Keratinocyte (primary cell): ENCODE results near the gene RAB40A.

Experiments used
- EZH2 ChIP-seq: IDR thresholded peaks from one replicate; pipeline ENCODE4 v1.6.1; 2012; ENCODE audit warnings: inconsistent platforms, mild to moderate bottlenecking, low read length, moderate library complexity
- TF ChIP-seq, protein P1 (sequence below), 3 experiments: IDR thresholded peaks in 1 of 3; conservative IDR thresholded peaks in 1 of 3; optimal IDR thresholded peaks in 1 of 3; 2 replicates in 2 of 3; 3 replicates in 1 of 3; pipeline versions ENCODE3 to v1.5.1; 2011; ENCODE audit warnings: low read length in 3 of 3, mild to moderate bottlenecking in 3 of 3, moderate library complexity in 2 of 3, control low read depth in 1 of 3, inconsistent platforms in 1 of 3; ENCODE audit not compliant: insufficient read depth in 2 of 3; ENCODE audit errors: extremely low read depth in 1 of 3

DNA sequence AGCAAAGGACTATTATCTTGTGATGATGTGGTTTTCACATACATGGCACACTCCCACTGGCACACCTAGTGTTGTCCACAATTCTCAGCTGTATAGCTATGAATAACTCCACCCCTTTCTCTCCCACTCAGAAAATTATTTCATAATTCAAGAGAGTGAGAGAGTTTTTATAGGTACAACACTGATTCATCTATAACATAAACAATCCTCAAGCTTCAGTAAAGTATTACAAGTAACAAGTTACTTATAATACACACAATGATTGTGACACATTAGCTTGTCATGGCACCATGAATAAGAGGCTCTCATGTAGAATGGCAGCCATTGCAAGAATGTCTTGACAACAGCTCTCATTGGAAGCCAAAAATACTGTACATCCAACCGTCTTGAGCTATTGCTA, 43.9 kb downstream of the RAB40A start:
- TF ChIP-seq EZH2: no peak
- TF ChIP-seq, protein P1, sequence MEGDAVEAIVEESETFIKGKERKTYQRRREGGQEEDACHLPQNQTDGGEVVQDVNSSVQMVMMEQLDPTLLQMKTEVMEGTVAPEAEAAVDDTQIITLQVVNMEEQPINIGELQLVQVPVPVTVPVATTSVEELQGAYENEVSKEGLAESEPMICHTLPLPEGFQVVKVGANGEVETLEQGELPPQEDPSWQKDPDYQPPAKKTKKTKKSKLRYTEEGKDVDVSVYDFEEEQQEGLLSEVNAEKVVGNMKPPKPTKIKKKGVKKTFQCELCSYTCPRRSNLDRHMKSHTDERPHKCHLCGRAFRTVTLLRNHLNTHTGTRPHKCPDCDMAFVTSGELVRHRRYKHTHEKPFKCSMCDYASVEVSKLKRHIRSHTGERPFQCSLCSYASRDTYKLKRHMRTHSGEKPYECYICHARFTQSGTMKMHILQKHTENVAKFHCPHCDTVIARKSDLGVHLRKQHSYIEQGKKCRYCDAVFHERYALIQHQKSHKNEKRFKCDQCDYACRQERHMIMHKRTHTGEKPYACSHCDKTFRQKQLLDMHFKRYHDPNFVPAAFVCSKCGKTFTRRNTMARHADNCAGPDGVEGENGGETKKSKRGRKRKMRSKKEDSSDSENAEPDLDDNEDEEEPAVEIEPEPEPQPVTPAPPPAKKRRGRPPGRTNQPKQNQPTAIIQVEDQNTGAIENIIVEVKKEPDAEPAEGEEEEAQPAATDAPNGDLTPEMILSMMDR (optimal IDR thresholded peaks at IDR 0.05 in 1 of 3, IDR thresholded peaks at IDR 0.05 in 1 of 3, conservative IDR thresholded peaks at IDR 0.05 in 1 of 3; ENCODE audit: extremely low read depth in 1 of 3, insufficient read depth in 2 of 3, low read length in 3 of 3): no peak
